Measurements from ENCODE around the gene PARP2.
"Not testable (repeated sequence)": the region's sequence is repeated elsewhere in the genome, so short reads cannot be mapped to it uniquely, and the experiment has no call there.

The PARP2 gene

GRCh38 chr14:20343092-20343861, at the start of gene PARP2:
Gene PARP2, plus strand, starts transcription at chr14:20343635. Its CDS starts 7 bp downstream, at chr14:20343642.
- peak; percentile 100 for DNase-seq (ENCODE audit: low read depth, low spot score)

GRCh38 chr14:20294636-20295035, 48.8 kb upstream of the PARP2 start:
- DNase-seq (ENCODE audit: low read depth, low spot score), result no peak

GRCh38 chr14:20295067-20295466, 48.4 kb upstream of the PARP2 start:
- no peak for DNase-seq (ENCODE audit: low read depth, low spot score)

GRCh38 chr14:20302042-20302755, 41.2 kb upstream of the PARP2 start:
- DNase-seq (ENCODE audit: low read depth, low spot score), result no peak

GRCh38 chr14:20305265-20306078, 38.0 kb upstream of the PARP2 start, which contains the start of gene TTC5:
Gene TTC5, minus strand, starts transcription at chr14:20305951. Its CDS starts 14 bp downstream, at chr14:20305937.
- peak; percentile 85 for DNase-seq (ENCODE audit: low read depth, low spot score)

- no peak for DNase-seq (ENCODE audit: low read depth, low spot score)
These were observed 37.4 kb upstream of the PARP2 start for GRCh38 chr14:20306079-20306423.

- DNase-seq (ENCODE audit: low read depth, low spot score), result no peak
These were observed 29.4 kb upstream of the PARP2 start for GRCh38 chr14:20314026-20314425.

GRCh38 chr14:20317720-20318119, 25.7 kb upstream of the PARP2 start:
- no peak for DNase-seq (ENCODE audit: low read depth, low spot score)

GRCh38 chr14:20327005-20327869, 16.2 kb upstream of the PARP2 start:
- DNase-seq (ENCODE audit: low read depth, low spot score), result no peak

GRCh38 chr14:20328705-20329104, 14.7 kb upstream of the PARP2 start:
- DNase-seq (ENCODE audit: low read depth, low spot score), result no peak

GRCh38 chr14:20329355-20329754, 14.1 kb upstream of the PARP2 start:
- DNase-seq (ENCODE audit: low read depth, low spot score), result no peak

- no peak for DNase-seq (ENCODE audit: low read depth, low spot score)
These were observed 12.3 kb upstream of the PARP2 start for GRCh38 chr14:20331053-20331613.

GRCh38 chr14:20332431-20332787, 11.0 kb upstream of the PARP2 start:
- no peak for DNase-seq (ENCODE audit: low read depth, low spot score)

GRCh38 chr14:20332788-20333493, 10.5 kb upstream of the PARP2 start, which contains the start of gene CCNB1IP1:
Gene CCNB1IP1, minus strand, starts transcription at chr14:20333279. Its CDS starts 16,756 bp downstream, at chr14:20316523.
- DNase-seq (ENCODE audit: low read depth, low spot score), result peak; percentile 44

- no peak for DNase-seq (ENCODE audit: low read depth, low spot score)
These were observed 10.0 kb upstream of the PARP2 start for GRCh38 chr14:20333494-20333841.

- DNase-seq (ENCODE audit: low read depth, low spot score), result no peak
These were observed 9.4 kb upstream of the PARP2 start for GRCh38 chr14:20334017-20334416.

- DNase-seq (ENCODE audit: low read depth, low spot score), result not testable (repeated sequence)
These were observed 2.4 kb upstream of the PARP2 start for GRCh38 chr14:20341032-20341431.

- no peak for DNase-seq (ENCODE audit: low read depth, low spot score)
These were observed 1.8 kb upstream of the PARP2 start for GRCh38 chr14:20341646-20342045.

GRCh38 chr14:20343862-20344220, 406 bp downstream of the PARP2 start:
- no peak for DNase-seq (ENCODE audit: low read depth, low spot score)

GRCh38 chr14:20345366-20345765, 1.9 kb downstream of the PARP2 start:
- DNase-seq (ENCODE audit: low read depth, low spot score), result no peak

Data from smooth muscle cell of the brain vasculature (primary cell).